ENCODE results near the gene IP6K3. TPM values are rescaled to one million over a fixed set of nuclear protein-coding genes. Genes with fewer than 3 reads are reported as not detected.

The IP6K3 gene
- total RNA-seq, 1 experiment from 2014 or later, result not detected

GRCh38 chr6:33725891-33726673, 20.6 kb downstream of the IP6K3 start:
- intact Hi-C loops (cut with micrococcal nuclease; ENCODE audit: unreplicated experiment), result no loop called here
- H3K9me3 ChIP-seq (ENCODE audit: control insufficient read depth, insufficient read depth, low read depth, low read length), result no peaks in the 10 kb centered on the region
- no peak for TF ChIP-seq SIN3A (IDR thresholded peaks at IDR 0.05; ENCODE audit: borderline replicate concordance, insufficient read depth, low read depth, low read length)
- TF ChIP-seq POLR2AphosphoS5 (IDR thresholded peaks at IDR 0.05; ENCODE audit: low read depth, low read length), result no peak
- no peak for TF ChIP-seq CTCF (IDR thresholded peaks at IDR 0.05)
- no peak for TF ChIP-seq TCF7L2 (IDR thresholded peaks at IDR 0.05; ENCODE audit: low read depth, low read length)
- no peak for TF ChIP-seq REST (IDR thresholded peaks at IDR 0.05; ENCODE audit: insufficient read depth in 1 of 2, low read depth in 2 of 2, low read length in 1 of 2)
- DNase-seq (ENCODE audit: low read depth, low spot score) (no peak), ATAC-seq (no peak)
- POLR2A ChIA-PET, result no interaction called here
- no peak overlapping the region for H3K4me3 ChIP-seq (ENCODE audit: low read depth in 2 of 2, low read length in 2 of 2)
- in situ Hi-C loops (cut with HindIII; ENCODE audit: low pct_unique_long_range_greater_than_20kb, low sequenced_read_pairs), result no loop called here
- H3K27ac ChIP-seq (ENCODE audit: low read length), result no peak overlapping the region
- peaks cover 2% of the 10 kb centered on the region; the same call in 1 of the 2 replicates for H3K27me3 ChIP-seq (ENCODE audit: control insufficient read depth, insufficient read depth, low read length)
- BruUV-seq (replicated peaks), result no TSS peak
- no peaks in the 10 kb centered on the region for H3K4me1 ChIP-seq (ENCODE audit: control insufficient read depth, insufficient read depth, low read length)
- no peaks in the 10 kb centered on the region for H3K36me3 ChIP-seq (ENCODE audit: control insufficient read depth, insufficient read depth, low read length)
- CTCF ChIA-PET, result no interaction called here

GRCh38 chr6:33725222-33725621, 21.5 kb downstream of the IP6K3 start:
- intact Hi-C loops (cut with micrococcal nuclease; ENCODE audit: unreplicated experiment), result no loop called here
- no peak overlapping the region for H3K4me3 ChIP-seq (ENCODE audit: low read depth in 2 of 2, low read length in 2 of 2)
- ChIA-PET CTCF (no interaction called here), POLR2A (no interaction called here)
- no peak for ATAC-seq
- no TSS peak for BruUV-seq (replicated peaks)
- H3K36me3 ChIP-seq (ENCODE audit: control insufficient read depth, insufficient read depth, low read length), result no peaks in the 10 kb centered on the region
- no peak for DNase-seq (ENCODE audit: low read depth, low spot score)
- no peak for TF ChIP-seq SIN3A (IDR thresholded peaks at IDR 0.05; ENCODE audit: borderline replicate concordance, insufficient read depth, low read depth, low read length)
- TF ChIP-seq TCF7L2 (IDR thresholded peaks at IDR 0.05; ENCODE audit: low read depth, low read length), result no peak
- TF ChIP-seq REST (IDR thresholded peaks at IDR 0.05; ENCODE audit: insufficient read depth in 1 of 2, low read depth in 2 of 2, low read length in 1 of 2), result no peak
- no peak for TF ChIP-seq CTCF (IDR thresholded peaks at IDR 0.05)
- TF ChIP-seq POLR2AphosphoS5 (IDR thresholded peaks at IDR 0.05; ENCODE audit: low read depth, low read length), result no peak
- H3K27ac ChIP-seq (ENCODE audit: low read length), result no peak overlapping the region
- peaks cover 4% of the 10 kb centered on the region; the same call in 1 of the 2 replicates for H3K27me3 ChIP-seq (ENCODE audit: control insufficient read depth, insufficient read depth, low read length)
- no peaks in the 10 kb centered on the region for H3K4me1 ChIP-seq (ENCODE audit: control insufficient read depth, insufficient read depth, low read length)
- no peaks in the 10 kb centered on the region for H3K9me3 ChIP-seq (ENCODE audit: control insufficient read depth, insufficient read depth, low read depth, low read length)
- in situ Hi-C loops (cut with HindIII; ENCODE audit: low pct_unique_long_range_greater_than_20kb, low sequenced_read_pairs), result no loop called here

Data from Panc1 (cell line).